Kidney epithelial cell (primary cell): ENCODE measurements around the gene SLC27A6. TPM values are rescaled to one million over a fixed set of nuclear protein-coding genes. Genes with fewer than 3 reads are reported as not detected.

Experiments used
- DNase-seq: peaks from one replicate; pipeline ENCODE4 v3.0.0-alpha.2; 2010; ENCODE audit warnings: low read depth
- H3K27me3 ChIP-seq: 2 replicates; pipeline ENCODE4 v1.6.0; 2011; ENCODE audit warnings: low read length; ENCODE audit not compliant: control insufficient read depth, insufficient read depth
- H3K36me3 ChIP-seq: 2 replicates; pipeline ENCODE4 v1.5.1; 2011; ENCODE audit warnings: low read length; ENCODE audit not compliant: control insufficient read depth, insufficient read depth
- H3K4me3 ChIP-seq: 2 replicates; pipeline ENCODE4 v1.5.1; 2011; ENCODE audit warnings: low read depth, mild to moderate bottlenecking, control low read depth, low read length
- total RNA-seq: library from RNA; depleted of rRNA; stranded (reverse); fragments of >200 nt; gene quantifications from 2 replicates; pipeline ENCODE4 v1.2.3, GENCODE V29; 2015
- TF ChIP-seq, protein P1 (sequence below): IDR thresholded peaks from 2 replicates; pipeline ENCODE4 v1.5.1; 2011; ENCODE audit warnings: mild to moderate bottlenecking, moderate library complexity, low read length, control low read depth, inconsistent platforms; ENCODE audit not compliant: insufficient read depth, poor library complexity, severe bottlenecking

Gene SLC27A6
- total RNA-seq, 1 donor from 2014 or later = 1.6 TPM

DNA sequence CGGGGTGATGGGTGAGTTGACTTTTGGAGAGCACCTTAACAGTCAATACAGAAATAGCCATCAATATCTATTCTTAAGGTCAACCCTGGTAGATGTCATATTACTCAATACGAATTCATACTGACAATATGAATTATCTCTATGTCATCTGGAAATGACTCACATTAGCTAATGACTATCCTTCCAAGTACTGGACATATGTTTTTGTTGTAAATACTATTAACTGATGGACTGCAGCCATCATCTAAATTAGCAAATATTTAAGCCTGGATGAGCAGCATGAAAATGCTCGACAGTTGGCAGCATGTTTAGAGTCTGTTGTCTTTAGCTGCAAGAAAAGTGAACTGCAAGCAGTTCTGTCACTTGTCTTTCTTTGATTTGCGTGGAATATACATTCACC lies 109.6 kb downstream of the SLC27A6 start:
- Histone ChIP-seq H3K36me3 (no peaks in the 10 kb centered on the region), H3K4me3 (no peak overlapping the region), H3K27me3 (no peaks in the 10 kb centered on the region)
- DNase-seq = no peak
- TF ChIP-seq, protein P1, sequence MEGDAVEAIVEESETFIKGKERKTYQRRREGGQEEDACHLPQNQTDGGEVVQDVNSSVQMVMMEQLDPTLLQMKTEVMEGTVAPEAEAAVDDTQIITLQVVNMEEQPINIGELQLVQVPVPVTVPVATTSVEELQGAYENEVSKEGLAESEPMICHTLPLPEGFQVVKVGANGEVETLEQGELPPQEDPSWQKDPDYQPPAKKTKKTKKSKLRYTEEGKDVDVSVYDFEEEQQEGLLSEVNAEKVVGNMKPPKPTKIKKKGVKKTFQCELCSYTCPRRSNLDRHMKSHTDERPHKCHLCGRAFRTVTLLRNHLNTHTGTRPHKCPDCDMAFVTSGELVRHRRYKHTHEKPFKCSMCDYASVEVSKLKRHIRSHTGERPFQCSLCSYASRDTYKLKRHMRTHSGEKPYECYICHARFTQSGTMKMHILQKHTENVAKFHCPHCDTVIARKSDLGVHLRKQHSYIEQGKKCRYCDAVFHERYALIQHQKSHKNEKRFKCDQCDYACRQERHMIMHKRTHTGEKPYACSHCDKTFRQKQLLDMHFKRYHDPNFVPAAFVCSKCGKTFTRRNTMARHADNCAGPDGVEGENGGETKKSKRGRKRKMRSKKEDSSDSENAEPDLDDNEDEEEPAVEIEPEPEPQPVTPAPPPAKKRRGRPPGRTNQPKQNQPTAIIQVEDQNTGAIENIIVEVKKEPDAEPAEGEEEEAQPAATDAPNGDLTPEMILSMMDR = no peak

GRCh38 chr5:129077433-129078075 lies 112.3 kb downstream of the SLC27A6 start:
- TF ChIP-seq, protein P1 = no peak
- Histone ChIP-seq H3K27me3 (no peaks in the 10 kb centered on the region), H3K36me3 (no peaks in the 10 kb centered on the region), H3K4me3 (no peak overlapping the region)
- DNase-seq = no peak

DNA sequence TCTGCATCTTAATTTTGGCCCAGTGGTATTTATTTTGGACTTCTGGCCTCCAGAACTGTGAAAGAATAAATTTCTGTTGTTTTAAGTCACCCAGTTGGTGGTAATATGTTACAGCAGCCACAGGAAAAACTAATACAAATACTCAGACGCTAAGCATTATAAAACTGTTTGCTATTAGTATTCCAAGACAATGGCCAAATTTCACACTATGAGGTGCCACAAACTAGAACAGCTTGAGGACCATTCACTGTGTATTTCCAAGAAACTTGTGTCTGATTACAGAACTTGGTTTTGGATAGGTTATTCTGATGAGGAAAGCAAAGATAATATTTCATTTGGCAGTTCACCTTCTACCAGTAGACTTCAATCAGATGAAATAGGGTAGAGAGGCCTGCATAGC lies 113.0 kb downstream of the SLC27A6 start:
- TF ChIP-seq, protein P1 = no peak
- Histone ChIP-seq H3K27me3 (no peaks in the 10 kb centered on the region), H3K4me3 (no peak overlapping the region), H3K36me3 (no peaks in the 10 kb centered on the region)
- no peak for DNase-seq

DNA sequence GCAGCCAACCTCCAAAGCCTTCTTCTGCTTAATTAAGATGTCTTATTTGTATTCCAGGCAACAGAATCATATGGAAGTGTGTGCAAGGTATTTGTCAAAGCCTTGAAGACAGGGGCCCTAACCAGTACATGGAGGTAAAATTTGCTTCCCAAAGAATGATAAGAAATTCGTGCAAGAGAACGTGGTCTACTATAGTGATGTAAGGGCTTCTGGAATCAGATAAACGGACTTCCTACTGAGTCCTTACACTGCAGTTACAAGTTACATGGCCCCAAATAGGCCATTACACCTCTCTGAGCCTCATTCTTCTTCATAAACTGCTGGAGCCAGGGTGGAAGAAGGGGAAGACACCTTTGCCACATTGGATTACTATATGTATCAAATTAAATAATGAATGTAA lies 113.4 kb downstream of the SLC27A6 start:
- Histone ChIP-seq H3K4me3 (no peak overlapping the region), H3K27me3 (no peaks in the 10 kb centered on the region), H3K36me3 (no peaks in the 10 kb centered on the region)
- TF ChIP-seq, protein P1 = no peak
- no peak for DNase-seq

GRCh38 chr5:129079496-129079895 lies 114.2 kb downstream of the SLC27A6 start:
- DNase-seq = no peak
- Histone ChIP-seq H3K4me3 (no peak overlapping the region), H3K27me3 (no peaks in the 10 kb centered on the region), H3K36me3 (no peaks in the 10 kb centered on the region)
- TF ChIP-seq, protein P1 = no peak

GRCh38 chr5:129080766-129081165 lies 115.5 kb downstream of the SLC27A6 start:
- Histone ChIP-seq H3K27me3 (no peaks in the 10 kb centered on the region), H3K4me3 (no peak overlapping the region), H3K36me3 (no peaks in the 10 kb centered on the region)
- no peak for DNase-seq
- TF ChIP-seq, protein P1 = no peak
